ENCODE results near the gene AUTS2. TPM values are rescaled to one million over a fixed set of nuclear protein-coding genes. Genes with fewer than 3 reads are reported as not detected.

The AUTS2 gene
- total RNA-seq, 3 donors from 2014 or later, result 31.2 to 67.6 (median 36.5) TPM

GRCh38 chr7:69635555-69636185 is 37.4 kb downstream of the AUTS2 start:
- DNase-seq (no peak), ATAC-seq (no peak)
- H3K4me1 ChIP-seq (ENCODE audit: low read depth), result no peaks in the 10 kb centered on the region
- H3K4me3 ChIP-seq, result no peak overlapping the region
- no peaks in the 10 kb centered on the region for H3K9me3 ChIP-seq
- H3K36me3 ChIP-seq (ENCODE audit: low read depth), result no peaks in the 10 kb centered on the region
- TF ChIP-seq CTCF (IDR thresholded peaks at IDR 0.05), result no peak
- intact Hi-C loops (cut with DNase I, micrococcal nuclease), result no loop called here

DNA sequence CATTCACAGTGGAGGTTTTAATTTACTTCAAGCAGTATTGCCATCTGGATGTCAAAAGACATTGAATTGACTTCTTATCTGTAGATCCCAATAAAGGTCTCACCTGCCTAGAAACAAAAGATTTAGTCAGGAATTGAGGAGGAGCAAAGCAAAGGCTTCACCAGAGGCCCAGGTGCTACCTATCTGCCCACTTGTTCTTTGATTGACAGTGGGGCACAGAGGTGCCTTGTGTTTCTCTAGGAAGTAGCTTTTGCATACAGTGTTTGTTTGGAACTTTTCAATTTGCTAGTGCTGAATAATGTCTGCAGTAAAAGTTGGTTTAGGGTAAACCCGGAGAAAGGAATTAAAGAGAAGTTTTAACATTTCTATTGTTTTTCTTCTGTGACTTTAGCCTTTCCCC is 40.4 kb downstream of the AUTS2 start:
- TF ChIP-seq CTCF (IDR thresholded peaks at IDR 0.05), result no peak
- Histone ChIP-seq H3K4me3 (no peak overlapping the region), H3K36me3 (ENCODE audit: low read depth) (no peaks in the 10 kb centered on the region), H3K9me3 (no peaks in the 10 kb centered on the region), H3K4me1 (ENCODE audit: low read depth) (no peaks in the 10 kb centered on the region)
- DNase-seq, result no peak
- no peak for ATAC-seq
- intact Hi-C loops (cut with DNase I, micrococcal nuclease), result no loop called here

DNA sequence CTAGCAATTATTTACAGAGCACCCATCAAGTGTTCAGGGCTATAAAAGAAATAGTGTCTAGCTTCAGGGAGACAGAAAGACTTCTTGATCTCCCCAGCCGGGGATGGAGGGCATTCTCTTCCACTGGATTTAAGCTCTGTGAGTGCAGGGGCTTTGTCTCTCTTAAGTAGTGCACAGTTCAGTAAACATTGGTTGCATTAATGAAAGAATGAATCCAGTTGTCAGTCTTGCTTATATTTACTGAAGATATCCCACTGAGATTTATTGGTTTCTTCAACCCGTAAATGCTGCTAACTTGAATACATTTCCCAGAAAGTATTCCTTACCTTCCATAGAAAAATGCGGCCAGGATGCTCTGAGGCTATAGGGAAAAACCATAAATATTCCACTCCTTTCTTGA is 41.9 kb downstream of the AUTS2 start:
- no peak for ATAC-seq
- Histone ChIP-seq H3K4me1 (ENCODE audit: low read depth) (no peaks in the 10 kb centered on the region), H3K36me3 (ENCODE audit: low read depth) (no peaks in the 10 kb centered on the region), H3K9me3 (no peaks in the 10 kb centered on the region), H3K4me3 (no peak overlapping the region)
- intact Hi-C loops (cut with DNase I, micrococcal nuclease), result no loop called here
- no peak for DNase-seq
- no peak for TF ChIP-seq CTCF (IDR thresholded peaks at IDR 0.05)

- Histone ChIP-seq H3K4me3 (no peak overlapping the region), H3K4me1 (ENCODE audit: low read depth) (no peaks in the 10 kb centered on the region), H3K36me3 (ENCODE audit: low read depth) (no peaks in the 10 kb centered on the region), H3K9me3 (no peaks in the 10 kb centered on the region)
- DNase-seq, result no peak
- TF ChIP-seq CTCF (IDR thresholded peaks at IDR 0.05), result no peak
- intact Hi-C loops (cut with DNase I, micrococcal nuclease), result no loop called here
- no peak for ATAC-seq
Observed at GRCh38 chr7:69640925-69641594, 42.8 kb downstream of the AUTS2 start.

DNA sequence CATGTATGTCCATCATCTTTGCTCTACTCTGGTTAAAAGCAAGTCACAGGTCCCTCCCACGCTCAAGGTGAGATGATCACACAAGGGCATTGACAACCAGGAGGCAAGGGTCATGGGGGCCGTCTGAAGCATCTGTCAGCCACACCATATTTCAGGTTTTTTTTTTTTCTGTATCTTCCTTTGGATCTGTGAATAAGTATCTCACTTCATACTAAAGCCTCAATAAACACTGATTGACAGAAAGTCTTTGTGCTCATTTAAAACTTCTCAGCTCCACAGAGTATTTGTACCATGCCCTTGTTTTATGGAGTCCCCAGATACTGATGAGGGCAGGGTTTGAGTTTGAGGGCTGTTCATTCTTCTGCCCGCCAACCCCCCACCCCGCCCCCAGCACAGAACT is 45.0 kb downstream of the AUTS2 start:
- Histone ChIP-seq H3K4me3 (no peak overlapping the region), H3K4me1 (ENCODE audit: low read depth) (no peaks in the 10 kb centered on the region), H3K9me3 (no peaks in the 10 kb centered on the region), H3K36me3 (ENCODE audit: low read depth) (no peaks in the 10 kb centered on the region)
- TF ChIP-seq CTCF (IDR thresholded peaks at IDR 0.05), result no peak
- intact Hi-C loops (cut with DNase I, micrococcal nuclease), result no loop called here
- DNase-seq (no peak), ATAC-seq (no peak)
